ENCODE results near the gene KIF18B. TPM values are rescaled to one million over a fixed set of nuclear protein-coding genes. Genes with fewer than 3 reads are reported as not detected.

Gene KIF18B
- total and polyA plus RNA-seq, 2 donors (not counting 1 experiment from before 2014, with no cell fraction given): 0.99 to 2.5 TPM

- Histone ChIP-seq H3K79me2 (ENCODE audit: control insufficient read depth, insufficient read depth, low read length) (no peaks in the 10 kb centered on the region), H3K4me2 (ENCODE audit: extremely low read depth, insufficient read depth, low read length) (no peak overlapping the region), H3K27me3 (ENCODE audit: control insufficient read depth, insufficient read depth, low read length) (peaks cover 7% of the 10 kb centered on the region), H3K36me3 (ENCODE audit: control insufficient read depth, insufficient read depth, low read length) (no peaks in the 10 kb centered on the region), H2AFZ (ENCODE audit: low read length) (no peak overlapping the region), H4K20me1 (ENCODE audit: control insufficient read depth, extremely low read depth, insufficient read depth, low read length) (no peaks in the 10 kb centered on the region), H3K27ac (ENCODE audit: insufficient read depth, low read length) (no peak overlapping the region), H3K9me3 (ENCODE audit: control insufficient read depth, insufficient read depth, low read depth, low read length) (no peaks in the 10 kb centered on the region), H3K9ac (ENCODE audit: insufficient read depth, low read length) (no peak overlapping the region), H3K4me1 (ENCODE audit: control insufficient read depth, extremely low read depth, insufficient read depth, low read length) (peaks cover 11% of the 10 kb centered on the region), H3K4me3 (replicated peaks in 1 of 4; ENCODE audit: control extremely low read depth in 1 of 4, insufficient read depth in 1 of 4, low read depth in 3 of 4, low read length in 4 of 4) (no peak overlapping the region)
- TF ChIP-seq CTCF (conservative IDR thresholded peaks at IDR 0.05 in 1 of 2, IDR thresholded peaks at IDR 0.05 in 1 of 2; ENCODE audit: low read depth in 1 of 2, low read length in 2 of 2): no peak
- no peak for DNase-seq (ENCODE audit: low read depth in 2 of 2)
Measured at GRCh38 chr17:44910231-44911106, 37.1 kb downstream of the KIF18B start.

GRCh38 chr17:44909681-44910144 is 37.9 kb downstream of the KIF18B start:
- Histone ChIP-seq H2AFZ (ENCODE audit: low read length) (no peak overlapping the region), H3K9ac (ENCODE audit: insufficient read depth, low read length) (no peak overlapping the region), H3K27ac (ENCODE audit: insufficient read depth, low read length) (no peak overlapping the region), H3K4me1 (ENCODE audit: control insufficient read depth, extremely low read depth, insufficient read depth, low read length) (peaks cover 16% of the 10 kb centered on the region), H3K4me2 (ENCODE audit: extremely low read depth, insufficient read depth, low read length) (no peak overlapping the region), H3K9me3 (ENCODE audit: control insufficient read depth, insufficient read depth, low read depth, low read length) (no peaks in the 10 kb centered on the region), H3K4me3 (replicated peaks in 1 of 4; ENCODE audit: control extremely low read depth in 1 of 4, insufficient read depth in 1 of 4, low read depth in 3 of 4, low read length in 4 of 4) (no peak overlapping the region), H3K27me3 (ENCODE audit: control insufficient read depth, insufficient read depth, low read length) (peaks cover 7% of the 10 kb centered on the region), H4K20me1 (ENCODE audit: control insufficient read depth, extremely low read depth, insufficient read depth, low read length) (no peaks in the 10 kb centered on the region), H3K79me2 (ENCODE audit: control insufficient read depth, insufficient read depth, low read length) (no peaks in the 10 kb centered on the region), H3K36me3 (ENCODE audit: control insufficient read depth, insufficient read depth, low read length) (no peaks in the 10 kb centered on the region)
- DNase-seq (ENCODE audit: low read depth in 2 of 2): peak; percentile 44 to 85
- TF ChIP-seq CTCF (conservative IDR thresholded peaks at IDR 0.05 in 1 of 2, IDR thresholded peaks at IDR 0.05 in 1 of 2; ENCODE audit: low read depth in 1 of 2, low read length in 2 of 2) (no peak), EZH2 (IDR thresholded peaks at IDR 0.05; ENCODE audit: low read length, missing control alignments) (no peak)

- Histone ChIP-seq H3K9me3 (ENCODE audit: control insufficient read depth, insufficient read depth, low read depth, low read length) (no peaks in the 10 kb centered on the region), H3K4me1 (ENCODE audit: control insufficient read depth, extremely low read depth, insufficient read depth, low read length) (peaks cover 16% of the 10 kb centered on the region), H2AFZ (ENCODE audit: low read length) (no peak overlapping the region), H3K9ac (ENCODE audit: insufficient read depth, low read length) (no peak overlapping the region), H4K20me1 (ENCODE audit: control insufficient read depth, extremely low read depth, insufficient read depth, low read length) (no peaks in the 10 kb centered on the region), H3K27me3 (ENCODE audit: control insufficient read depth, insufficient read depth, low read length) (peaks cover 7% of the 10 kb centered on the region), H3K27ac (ENCODE audit: insufficient read depth, low read length) (no peak overlapping the region), H3K4me3 (replicated peaks in 1 of 4; ENCODE audit: control extremely low read depth in 1 of 4, insufficient read depth in 1 of 4, low read depth in 3 of 4, low read length in 4 of 4) (no peak overlapping the region), H3K36me3 (ENCODE audit: control insufficient read depth, insufficient read depth, low read length) (no peaks in the 10 kb centered on the region), H3K79me2 (ENCODE audit: control insufficient read depth, insufficient read depth, low read length) (no peaks in the 10 kb centered on the region), H3K4me2 (ENCODE audit: extremely low read depth, insufficient read depth, low read length) (no peak overlapping the region)
- no peak for DNase-seq (ENCODE audit: low read depth in 2 of 2)
- TF ChIP-seq EZH2 (IDR thresholded peaks at IDR 0.05; ENCODE audit: low read length, missing control alignments) (no peak), CTCF (conservative IDR thresholded peaks at IDR 0.05 in 1 of 2, IDR thresholded peaks at IDR 0.05 in 1 of 2; ENCODE audit: low read depth in 1 of 2, low read length in 2 of 2) (no peak)
Measured at GRCh38 chr17:44908761-44909326, 38.7 kb downstream of the KIF18B start.

Data from fibroblast of lung (primary cell).